Kidney glomerular epithelial cell (primary cell): Measurements from ENCODE around the gene OR5K1.
A peak's percentile ranks its signal among the peaks of the same experiment; 100 is the strongest.

Source experiments
- DNase-seq: peaks from one replicate; lab custom pipeline; 2025; lab: John Stamatoyannopoulos, UW

OR5K1 gene

GRCh38 chr3:98462901-98463300, at the start of gene OR5K1:
OR5K1 (plus strand) TSS chr3:98463201; CDS start chr3:98469577, 6,376 bp downstream.
- DNase-seq, result no peak

GRCh38 chr3:98432575-98432974, 30.4 kb upstream of the OR5K1 start:
- DNase-seq, result no peak

- no peak for DNase-seq
Observed at GRCh38 chr3:98433764-98434163, 29.2 kb upstream of the OR5K1 start.

- DNase-seq, result no peak
Observed at GRCh38 chr3:98434412-98434811, 28.6 kb upstream of the OR5K1 start.

- DNase-seq, result no peak
Observed at GRCh38 chr3:98440283-98440682, 22.7 kb upstream of the OR5K1 start.

- no peak for DNase-seq
Observed at GRCh38 chr3:98445949-98446406, 17.0 kb upstream of the OR5K1 start.

- DNase-seq, result no peak
Observed at GRCh38 chr3:98449606-98450193, 13.3 kb upstream of the OR5K1 start.

GRCh38 chr3:98450372-98450771, 12.6 kb upstream of the OR5K1 start:
- no peak for DNase-seq

GRCh38 chr3:98453827-98454226, 9.2 kb upstream of the OR5K1 start:
- no peak for DNase-seq

GRCh38 chr3:98454929-98455328, 8.1 kb upstream of the OR5K1 start:
- DNase-seq, result no peak

- no peak for DNase-seq
Observed at GRCh38 chr3:98457543-98457942, 5.5 kb upstream of the OR5K1 start.

GRCh38 chr3:98460220-98460619, 2.8 kb upstream of the OR5K1 start:
- DNase-seq, result no peak

GRCh38 chr3:98482717-98483482, 19.9 kb downstream of the OR5K1 start:
- DNase-seq, result no peak

- no peak for DNase-seq
Observed at GRCh38 chr3:98483626-98484025, 20.6 kb downstream of the OR5K1 start.

- no peak for DNase-seq
Observed at GRCh38 chr3:98497381-98497780, 34.4 kb downstream of the OR5K1 start, which contains the start of gene OR5K2. OR5K2 (plus strand) TSS chr3:98497681; CDS start chr3:98497681, 0 bp downstream.

GRCh38 chr3:98500019-98500418, 37.0 kb downstream of the OR5K1 start:
- peak; percentile 14 for DNase-seq

- no peak for DNase-seq
Observed at GRCh38 chr3:98501270-98501669, 38.3 kb downstream of the OR5K1 start.

GRCh38 chr3:98501863-98502576, 39.0 kb downstream of the OR5K1 start:
- DNase-seq, result no peak

GRCh38 chr3:98504539-98504938, 41.5 kb downstream of the OR5K1 start:
- no peak for DNase-seq

GRCh38 chr3:98508582-98508981, 45.6 kb downstream of the OR5K1 start:
- DNase-seq, result no peak

GRCh38 chr3:98512576-98512975, 49.6 kb downstream of the OR5K1 start:
- no peak for DNase-seq

- DNase-seq, result no peak
Observed at GRCh38 chr3:98513091-98513511, 50.1 kb downstream of the OR5K1 start.

- no peak for DNase-seq
Observed at GRCh38 chr3:98513736-98514135, 50.7 kb downstream of the OR5K1 start.
